Right lobe of liver (tissue), 6 donors: ENCODE results near the gene TLCD3A. TPM values are rescaled to one million over a fixed set of nuclear protein-coding genes. Genes with fewer than 3 reads are reported as not detected.

ENCODE experiments used
- ATAC-seq, 4 donors: fragments of 200-7000 bp; cut with Tn5 transposase; one replicate each; pipeline ENCODE4 v1.9.1; 2020; ENCODE audit warnings: mild to moderate bottlenecking in 4 of 4, moderate library complexity in 4 of 4
- DNase-seq, 3 donors: peaks; one replicate each; pipeline ENCODE4 v3.0.0-alpha.2; 2020
- H3K27ac ChIP-seq, 3 donors: fragments of 200-600 bp; one replicate each; pipeline ENCODE4 v1.8.0; 2022
- H3K27me3 ChIP-seq, 2 donors: fragments of 200-600 bp; one replicate each; pipeline ENCODE4 v1.8.0; 2022
- H3K36me3 ChIP-seq, 4 donors: fragments of 200-600 bp; sonication (generic) in 1 of 4; one replicate each; pipeline versions ENCODE4 v1.5.1 to v1.8.0; 2017 to 2022; ENCODE audit warnings: control low read depth in 1 of 4
- H3K4me1 ChIP-seq, 4 donors: fragments of 200-600 bp; sonication (generic) in 1 of 4; one replicate each; pipeline versions ENCODE4 v1.5.1 to v1.8.0; 2017 to 2022; ENCODE audit warnings: control low read depth in 1 of 4
- H3K4me3 ChIP-seq, 3 donors: fragments of 200-600 bp; one replicate each; pipeline ENCODE4 v1.8.0; 2022
- H3K9me3 ChIP-seq, 4 donors: fragments of 200-600 bp; sonication (generic) in 1 of 4; one replicate each; pipeline versions ENCODE4 v1.5.1 to v1.8.0; 2017 to 2022; ENCODE audit warnings: control low read depth in 1 of 4
- POLR2A ChIP-seq: fragments of 450-650 bp; IDR thresholded peaks from one replicate; pipeline ENCODE4 v1.6.1; 2017; ENCODE audit warnings: antibody characterized with exemption, mild to moderate bottlenecking
- WGBS: methylation state at CpG from one replicate; pipeline ENCODE4 v1.1.6; 2018; ENCODE audit warnings: low coverage, low lambda C conversion rate; ENCODE audit not compliant: insufficient coverage; ENCODE audit errors: missing lambda C conversion rate; 5-methylcytosine and 5-hydroxymethylcytosine counted together
- intact Hi-C, 2 donors: fragments of 100-400 bp; cut with DNase I; formaldehyde crosslinking; loops; one replicate each; pipeline versions ENCODE4 v1.11.2 to v1.14.1; 2022
- total RNA-seq, 6 experiments: library from RNA; depleted of rRNA in 2 of 6; stranded (reverse); fragments of >200 nt in 2 of 6; fragmentation: NEBNext Ultra II Directional in 3 of 6; extraction: Animal tissue kit (Norgen Biotek cat#: 25700) in 3 of 6; gene quantifications; one replicate each; pipeline versions ENCODE4 v1.1.0 to v1.2.4, GENCODE V29; 2016 to 2023
- TF ChIP-seq, protein P1 (sequence below), 4 donors: fragments of 200-600 bp in 3 of 4; fragments of 450-650 bp in 1 of 4; IDR thresholded peaks; one replicate each; pipeline versions ENCODE4 v1.5.1 to v1.8.0; 2016 to 2022; ENCODE audit warnings: antibody characterized with exemption in 4 of 4, mild to moderate bottlenecking in 2 of 4
- donor health status: DM: no; HTN: yes; CAD: no.
- donor health status: DM: no; HTN: no; CAD: no.
- donor health status: DM: no; HTN: no; CAD: no.
- donor health status: DM: no; HTN: yes; CAD: no.
- donor health status: DM: no; HTN: yes; CAD: no.

TLCD3A gene
- total RNA-seq, 6 experiments from 2014 or later, result 0.59 to 11.5 (median 1.6) TPM

DNA sequence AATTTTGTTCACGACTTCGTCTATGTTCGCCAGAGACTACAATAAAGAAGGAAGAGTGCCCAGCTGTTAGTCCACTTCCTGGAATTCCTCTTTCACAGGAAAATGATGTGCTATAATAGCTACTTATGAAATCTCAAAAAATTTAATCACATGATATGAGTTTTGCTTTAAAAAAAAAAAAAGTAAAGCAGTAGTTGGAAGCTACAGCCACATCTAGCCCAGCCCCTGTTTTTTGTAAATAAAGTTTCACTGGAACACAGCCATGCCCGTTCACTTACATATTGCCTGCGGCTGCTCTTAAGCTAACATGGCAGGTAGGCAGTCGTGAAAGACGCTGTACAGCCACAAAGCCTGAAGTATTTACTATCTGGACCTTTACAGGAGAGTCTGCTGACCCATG lies 33.1 kb upstream of the TLCD3A start:
- Histone ChIP-seq H3K4me3 (no peak overlapping the region), H3K36me3 (peaks cover 0 to 27% (median 8%) of the 10 kb centered on the region in 4 donors), H3K4me1 (peaks cover 0 to 4% (median 0%) of the 10 kb centered on the region in 4 donors), H3K27me3 (no peaks in the 10 kb centered on the region), H3K27ac (peak overlapping the region in 2 of 3 donors; percentile 6 to 7), H3K9me3 (no peaks in the 10 kb centered on the region)
- 54% methylated on average over 7 of the region's 7 CpGs for WGBS
- peak; percentile 76 to 85 (median 82) for ATAC-seq
- DNase-seq, result no peak
- intact Hi-C loops, result no loop called here
- TF ChIP-seq, protein P1, sequence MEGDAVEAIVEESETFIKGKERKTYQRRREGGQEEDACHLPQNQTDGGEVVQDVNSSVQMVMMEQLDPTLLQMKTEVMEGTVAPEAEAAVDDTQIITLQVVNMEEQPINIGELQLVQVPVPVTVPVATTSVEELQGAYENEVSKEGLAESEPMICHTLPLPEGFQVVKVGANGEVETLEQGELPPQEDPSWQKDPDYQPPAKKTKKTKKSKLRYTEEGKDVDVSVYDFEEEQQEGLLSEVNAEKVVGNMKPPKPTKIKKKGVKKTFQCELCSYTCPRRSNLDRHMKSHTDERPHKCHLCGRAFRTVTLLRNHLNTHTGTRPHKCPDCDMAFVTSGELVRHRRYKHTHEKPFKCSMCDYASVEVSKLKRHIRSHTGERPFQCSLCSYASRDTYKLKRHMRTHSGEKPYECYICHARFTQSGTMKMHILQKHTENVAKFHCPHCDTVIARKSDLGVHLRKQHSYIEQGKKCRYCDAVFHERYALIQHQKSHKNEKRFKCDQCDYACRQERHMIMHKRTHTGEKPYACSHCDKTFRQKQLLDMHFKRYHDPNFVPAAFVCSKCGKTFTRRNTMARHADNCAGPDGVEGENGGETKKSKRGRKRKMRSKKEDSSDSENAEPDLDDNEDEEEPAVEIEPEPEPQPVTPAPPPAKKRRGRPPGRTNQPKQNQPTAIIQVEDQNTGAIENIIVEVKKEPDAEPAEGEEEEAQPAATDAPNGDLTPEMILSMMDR (IDR thresholded peaks at IDR 0.05), result no peak
- TF ChIP-seq POLR2A, result no peak

DNA sequence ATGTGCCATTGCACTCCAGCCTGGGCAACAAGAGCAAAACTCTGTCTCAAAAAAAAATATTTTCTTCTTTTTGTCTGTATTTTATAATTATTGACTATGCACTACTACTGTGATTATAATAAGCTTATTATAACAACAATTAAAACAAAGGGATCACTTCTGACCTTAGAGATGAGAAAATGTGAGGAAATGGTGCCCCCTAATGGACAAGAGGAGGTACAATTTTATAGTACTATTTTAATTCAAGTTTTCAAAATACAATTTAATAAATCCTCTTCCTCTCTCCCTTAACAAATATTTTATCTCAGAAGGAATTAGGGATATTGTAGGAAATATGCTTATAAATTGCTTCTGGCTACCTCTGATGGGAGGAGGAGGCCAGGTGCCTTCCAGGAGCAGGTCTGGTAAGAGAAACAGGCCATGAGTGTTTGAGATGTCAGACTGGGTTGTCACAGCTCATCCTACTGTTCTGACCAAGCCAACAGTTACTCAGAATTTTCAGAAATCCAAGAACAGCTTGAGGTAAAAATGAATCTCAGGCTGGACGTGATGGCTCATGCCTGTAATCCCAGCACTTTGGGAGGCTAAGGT lies 31.8 kb upstream of the TLCD3A start:
- no peaks in the 10 kb centered on the region for H3K27me3 ChIP-seq
- ATAC-seq (peak; percentile 54 to 68 (median 64)), DNase-seq (no peak)
- H3K9me3 ChIP-seq, result no peaks in the 10 kb centered on the region
- WGBS, result 40% methylated on average over 1 of the region's 1 CpG
- intact Hi-C loops, result no loop called here
- no peak overlapping the region for H3K27ac ChIP-seq
- TF ChIP-seq, protein P1 (IDR thresholded peaks at IDR 0.05), result peak; percentile 65 to 73 (median 70)
- no peak for TF ChIP-seq POLR2A
- no peak overlapping the region for H3K4me3 ChIP-seq
- peaks cover 0 to 15% (median 3%) of the 10 kb centered on the region in 4 donors for H3K36me3 ChIP-seq
- peaks cover 0 to 4% (median 0%) of the 10 kb centered on the region in 4 donors for H3K4me1 ChIP-seq

DNA sequence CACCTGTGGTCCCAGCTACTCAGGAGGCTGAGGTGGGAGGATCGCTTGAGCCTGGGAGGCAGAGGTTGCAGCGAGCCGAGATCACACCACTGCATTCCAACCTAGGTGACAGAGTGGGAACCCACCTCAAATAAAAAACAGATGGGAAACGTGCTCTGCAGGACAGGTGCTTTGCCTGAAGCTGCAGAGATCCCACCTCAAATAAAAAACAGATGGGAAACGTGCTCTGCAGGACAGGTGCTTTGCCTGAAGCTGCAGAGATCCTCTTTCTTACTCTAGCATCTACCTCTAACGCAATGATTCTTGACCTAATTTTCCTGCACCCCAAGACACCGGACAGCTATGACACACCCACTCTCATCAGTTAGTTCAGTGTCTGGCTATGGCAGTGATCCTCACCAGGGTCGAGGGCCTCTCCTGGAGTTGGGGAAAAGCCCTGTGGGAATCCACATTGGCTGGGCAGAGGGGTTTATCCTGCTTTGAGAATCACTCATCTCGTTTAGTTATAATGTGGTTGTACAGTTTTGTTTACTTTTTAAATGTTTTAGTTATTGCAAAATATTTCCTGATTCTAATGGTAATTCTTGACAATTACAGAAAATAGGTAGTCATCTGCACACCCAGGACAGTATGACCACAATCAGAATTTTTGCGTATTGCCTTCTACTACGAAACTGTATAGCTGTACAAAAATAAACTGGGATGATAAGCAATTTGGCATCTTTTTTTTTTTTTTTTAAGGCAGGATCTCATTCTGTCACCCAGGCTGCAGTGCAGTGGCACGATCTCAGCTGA lies 29.1 kb upstream of the TLCD3A start:
- Histone ChIP-seq H3K36me3 (peaks cover 0 to 9% (median under 1%) of the 10 kb centered on the region in 4 donors), H3K27me3 (no peaks in the 10 kb centered on the region), H3K27ac (no peak overlapping the region), H3K4me1 (peaks cover 0 to 4% (median 0%) of the 10 kb centered on the region in 4 donors), H3K4me3 (no peak overlapping the region), H3K9me3 (no peaks in the 10 kb centered on the region)
- intact Hi-C loops, result no loop called here
- 77% methylated on average over 8 of the region's 12 CpGs for WGBS
- ATAC-seq (no peak), DNase-seq (no peak)
- TF ChIP-seq POLR2A, result no peak
- TF ChIP-seq, protein P1 (IDR thresholded peaks at IDR 0.05), result no peak

DNA sequence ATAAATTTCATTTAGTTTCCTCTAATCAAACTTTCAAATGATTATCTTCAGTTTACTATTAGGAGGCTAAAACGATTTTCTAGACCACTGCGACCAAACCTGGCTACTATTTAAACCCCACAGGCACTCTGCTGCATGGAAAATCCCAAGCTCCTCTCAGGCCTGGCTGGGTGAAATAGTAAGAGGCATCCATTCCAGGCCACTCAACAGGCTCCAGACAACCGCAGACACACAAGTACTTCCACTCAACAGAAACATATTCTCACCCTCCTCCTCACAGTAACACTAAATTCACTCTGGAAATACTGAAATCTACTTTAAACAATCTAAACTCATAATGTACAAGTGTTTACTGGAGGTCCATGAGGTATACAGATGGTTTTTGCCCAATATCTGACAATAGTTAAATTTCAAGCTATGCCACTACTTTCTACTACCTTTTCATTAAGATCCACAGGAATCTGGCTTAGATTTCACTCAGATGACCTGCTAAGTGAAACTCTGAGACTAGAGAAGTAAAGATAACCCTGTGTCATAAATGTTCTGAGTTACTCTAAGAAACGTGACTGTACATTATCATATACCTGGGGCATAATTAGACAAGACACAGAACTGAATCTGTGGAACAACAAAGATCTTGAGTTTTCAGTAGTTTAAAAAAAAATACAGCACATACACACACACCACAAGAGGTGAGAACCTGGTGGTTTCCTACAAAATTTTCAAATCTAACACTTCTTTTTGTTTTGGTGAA lies 28.1 kb upstream of the TLCD3A start:
- Histone ChIP-seq H3K4me3 (no peak overlapping the region), H3K4me1 (peaks cover 0 to 4% (median 0%) of the 10 kb centered on the region in 4 donors), H3K9me3 (no peaks in the 10 kb centered on the region), H3K27me3 (no peaks in the 10 kb centered on the region), H3K27ac (no peak overlapping the region), H3K36me3 (peaks cover 0 to 14% (median 5%) of the 10 kb centered on the region in 4 donors)
- intact Hi-C loops, result no loop called here
- TF ChIP-seq POLR2A, result no peak
- TF ChIP-seq, protein P1 (IDR thresholded peaks at IDR 0.05), result no peak
- WGBS, result 87% methylated on average over 4 of the region's 4 CpGs
- no peak for DNase-seq
- ATAC-seq, result no peak
